MM.1S (cell line): Measurements from ENCODE around the gene ASXL1.

Experiments used
- DNase-seq: peaks from one replicate; pipeline ENCODE4 v3.0.0-alpha.2; 2015
- H2AFZ ChIP-seq: fragments of 300-600 bp; sonication (generic); 2 replicates; pipeline ENCODE4 v1.6.0; 2016; ENCODE audit warnings: antibody characterized with exemption, low read length
- H3F3A ChIP-seq: fragments of 300-600 bp; sonication (generic); 2 replicates; pipeline ENCODE4 v1.6.1; 2016; ENCODE audit warnings: mild to moderate bottlenecking, antibody characterized with exemption, low read length, moderate library complexity, mixed read lengths; ENCODE audit not compliant: insufficient read depth
- H3K27ac ChIP-seq: fragments of 300-600 bp; sonication (generic); 2 replicates; pipeline ENCODE4 v1.5.1; 2016; ENCODE audit warnings: mild to moderate bottlenecking, low read length
- H3K27me3 ChIP-seq: fragments of 300-600 bp; sonication (generic); replicated peaks from 2 replicates; pipeline ENCODE4 v1.6.0; 2016; ENCODE audit warnings: low read length; ENCODE audit not compliant: insufficient read depth
- H3K36me3 ChIP-seq: fragments of 300-600 bp; sonication (generic); replicated peaks from 2 replicates; pipeline ENCODE4 v1.6.1; 2016; ENCODE audit warnings: mild to moderate bottlenecking, low read length, mixed read lengths; ENCODE audit not compliant: insufficient read depth
- H3K4me1 ChIP-seq: fragments of 300-600 bp; sonication (generic); 2 replicates; pipeline ENCODE4 v1.6.1; 2016; ENCODE audit warnings: low read length, mixed read lengths
- H3K4me2 ChIP-seq: fragments of 300-600 bp; sonication (generic); 2 replicates; pipeline ENCODE4 v1.6.0; 2016; ENCODE audit warnings: low read depth, low read length
- H3K4me3 ChIP-seq: fragments of 300-600 bp; sonication (generic); 2 replicates; pipeline ENCODE4 v1.5.1; 2016; ENCODE audit warnings: low read length, mixed read lengths
- H3K79me2 ChIP-seq: fragments of 300-600 bp; sonication (generic); 2 replicates; pipeline ENCODE4 v1.6.1; 2016; ENCODE audit warnings: mixed run types, low read length, mixed read lengths
- H3K9ac ChIP-seq: fragments of 300-600 bp; sonication (generic); 2 replicates; pipeline ENCODE4 v1.6.1; 2016; ENCODE audit warnings: low read length, mixed read lengths
- H3K9me2 ChIP-seq: fragments of 300-600 bp; sonication (generic); replicated peaks from 2 replicates; pipeline ENCODE4 v1.6.1; 2016; ENCODE audit warnings: mild to moderate bottlenecking, low read length, mixed read lengths; ENCODE audit not compliant: insufficient read depth
- H3K9me3 ChIP-seq: fragments of 300-600 bp; sonication (generic); replicated peaks from 2 replicates; pipeline ENCODE4 v1.6.1; 2016; ENCODE audit warnings: mild to moderate bottlenecking, low read length, mixed read lengths; ENCODE audit not compliant: insufficient read depth
- H4K20me1 ChIP-seq: fragments of 300-600 bp; sonication (generic); 2 replicates; pipeline ENCODE4 v1.6.1; 2016; ENCODE audit warnings: mild to moderate bottlenecking, low read length, moderate library complexity, mixed read lengths; ENCODE audit not compliant: insufficient read depth
- EZH2 ChIP-seq: fragments of 300-600 bp; sonication (generic); optimal IDR thresholded peaks from 2 replicates; pipeline ENCODE3; 2017; ENCODE audit warnings: low read depth, mild to moderate bottlenecking, antibody characterized with exemption, low read length, mixed read lengths
- EZH2phosphoT487 ChIP-seq: fragments of 300-600 bp; sonication (generic); IDR thresholded peaks from 2 replicates; pipeline ENCODE4 v1.6.1; 2018; ENCODE audit warnings: antibody characterized with exemption, low read length
- TF ChIP-seq, protein P1 (sequence below): fragments of 300-600 bp; sonication (generic); IDR thresholded peaks from 2 replicates; pipeline ENCODE4 v1.5.1; 2016; ENCODE audit warnings: antibody characterized with exemption, low read length, mixed read lengths

Gene ASXL1

DNA sequence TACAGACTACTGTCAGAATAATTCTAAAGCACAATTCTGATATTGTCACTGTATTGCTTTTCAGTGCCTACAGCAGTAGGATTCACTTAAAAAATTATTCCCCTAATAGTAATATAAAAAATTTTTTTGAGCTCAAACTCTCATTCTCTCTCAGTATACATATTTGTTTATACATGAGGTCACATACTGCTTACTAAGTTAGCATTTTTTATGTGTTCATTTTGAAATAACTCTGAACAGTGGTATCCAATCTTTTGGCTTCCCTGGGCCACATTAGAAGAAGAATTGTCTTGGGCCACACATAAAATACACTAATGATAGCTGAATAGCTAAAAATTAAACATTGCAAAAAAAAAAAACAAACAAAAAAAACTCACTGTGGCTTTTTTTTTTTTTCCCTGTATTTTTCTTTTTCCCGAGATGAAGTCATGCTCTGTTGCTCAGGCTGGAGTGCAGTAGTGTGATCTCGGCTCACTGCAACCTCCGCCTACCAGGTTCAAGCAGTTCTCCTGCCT lies 38.6 kb downstream of the ASXL1 start:
- Histone ChIP-seq H3K9ac (no peak overlapping the region), H3K36me3 (0 out of 2 replicates have a peak, but pooled peaks cover 7% of the 10 kb centered on the region), H3F3A (no peaks in the 10 kb centered on the region), H3K27ac (no peak overlapping the region), H3K4me3 (no peak overlapping the region), H4K20me1 (no peaks in the 10 kb centered on the region; the same call in 1 of the 2 replicates), H3K4me2 (no peak overlapping the region), H3K79me2 (peaks cover 83% of the 10 kb centered on the region), H3K9me2 (no peaks in the 10 kb centered on the region), H3K9me3 (no peaks in the 10 kb centered on the region), H3K27me3 (no peaks in the 10 kb centered on the region), H3K4me1 (no peaks in the 10 kb centered on the region), H2AFZ (no peak overlapping the region)
- no peak for DNase-seq
- no peak for TF ChIP-seq EZH2phosphoT487
- no peak for TF ChIP-seq EZH2
- TF ChIP-seq, protein P1, sequence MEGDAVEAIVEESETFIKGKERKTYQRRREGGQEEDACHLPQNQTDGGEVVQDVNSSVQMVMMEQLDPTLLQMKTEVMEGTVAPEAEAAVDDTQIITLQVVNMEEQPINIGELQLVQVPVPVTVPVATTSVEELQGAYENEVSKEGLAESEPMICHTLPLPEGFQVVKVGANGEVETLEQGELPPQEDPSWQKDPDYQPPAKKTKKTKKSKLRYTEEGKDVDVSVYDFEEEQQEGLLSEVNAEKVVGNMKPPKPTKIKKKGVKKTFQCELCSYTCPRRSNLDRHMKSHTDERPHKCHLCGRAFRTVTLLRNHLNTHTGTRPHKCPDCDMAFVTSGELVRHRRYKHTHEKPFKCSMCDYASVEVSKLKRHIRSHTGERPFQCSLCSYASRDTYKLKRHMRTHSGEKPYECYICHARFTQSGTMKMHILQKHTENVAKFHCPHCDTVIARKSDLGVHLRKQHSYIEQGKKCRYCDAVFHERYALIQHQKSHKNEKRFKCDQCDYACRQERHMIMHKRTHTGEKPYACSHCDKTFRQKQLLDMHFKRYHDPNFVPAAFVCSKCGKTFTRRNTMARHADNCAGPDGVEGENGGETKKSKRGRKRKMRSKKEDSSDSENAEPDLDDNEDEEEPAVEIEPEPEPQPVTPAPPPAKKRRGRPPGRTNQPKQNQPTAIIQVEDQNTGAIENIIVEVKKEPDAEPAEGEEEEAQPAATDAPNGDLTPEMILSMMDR: no peak

DNA sequence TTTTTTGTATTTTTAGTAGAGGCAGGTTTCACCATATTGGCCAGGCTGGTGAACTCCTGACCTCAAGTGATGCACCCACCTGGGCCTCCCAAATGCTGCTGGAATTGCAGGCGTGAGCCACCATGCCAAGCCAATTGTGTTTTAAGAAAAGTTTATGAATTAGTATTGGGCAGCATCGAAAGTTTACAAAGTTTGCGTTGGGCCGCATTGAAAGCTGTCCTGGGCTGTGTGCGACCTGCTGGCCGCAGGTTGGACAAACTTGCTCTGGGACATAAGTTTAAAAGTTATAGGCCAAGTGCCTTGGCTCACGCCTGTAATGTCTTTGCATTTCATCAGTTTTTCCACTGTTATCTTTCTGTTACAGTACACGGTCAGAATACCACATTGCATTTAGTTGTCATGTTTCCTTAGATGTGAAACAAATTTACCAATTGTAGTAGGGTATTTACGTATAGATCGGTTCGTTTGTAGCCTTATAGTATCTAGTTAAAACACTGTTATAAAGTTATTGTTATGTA lies 39.5 kb downstream of the ASXL1 start:
- no peak overlapping the region for H3K9ac ChIP-seq
- H3K4me1 ChIP-seq: no peaks in the 10 kb centered on the region
- H3K27ac ChIP-seq: no peak overlapping the region
- DNase-seq: no peak
- no peaks in the 10 kb centered on the region; the same call in 1 of the 2 replicates for H4K20me1 ChIP-seq
- no peaks in the 10 kb centered on the region for H3K9me2 ChIP-seq
- no peaks in the 10 kb centered on the region for H3K27me3 ChIP-seq
- TF ChIP-seq EZH2: no peak
- TF ChIP-seq EZH2phosphoT487: no peak
- TF ChIP-seq, protein P1: no peak
- no peak overlapping the region for H3K4me2 ChIP-seq
- H3K36me3 ChIP-seq: 0 out of 2 replicates have a peak, but pooled peaks cover 10% of the 10 kb centered on the region
- peaks cover 86% of the 10 kb centered on the region for H3K79me2 ChIP-seq
- no peaks in the 10 kb centered on the region for H3F3A ChIP-seq
- H2AFZ ChIP-seq: no peak overlapping the region
- no peak overlapping the region for H3K4me3 ChIP-seq
- H3K9me3 ChIP-seq: no peaks in the 10 kb centered on the region

GRCh38 chr20:32400476-32400875 lies 42.3 kb downstream of the ASXL1 start:
- Histone ChIP-seq H3K9me3 (no peaks in the 10 kb centered on the region), H3K4me2 (no peak overlapping the region), H3K36me3 (0 out of 2 replicates have a peak, but pooled peaks cover 10% of the 10 kb centered on the region), H3K4me3 (no peak overlapping the region), H4K20me1 (no peaks in the 10 kb centered on the region; the same call in 1 of the 2 replicates), H3F3A (no peaks in the 10 kb centered on the region), H3K27ac (no peak overlapping the region), H3K9me2 (no peaks in the 10 kb centered on the region), H3K9ac (no peak overlapping the region), H3K27me3 (no peaks in the 10 kb centered on the region), H3K4me1 (no peaks in the 10 kb centered on the region), H3K79me2 (peaks cover 86% of the 10 kb centered on the region), H2AFZ (no peak overlapping the region)
- no peak for DNase-seq
- no peak for TF ChIP-seq EZH2phosphoT487
- TF ChIP-seq, protein P1: no peak
